A172 (cell line): Measurements from ENCODE around the gene NATD1. TPM values are rescaled to one million over a fixed set of nuclear protein-coding genes. Genes with fewer than 3 reads are reported as not detected.

Source experiments
- DNase-seq: peaks from one replicate; pipeline ENCODE4 v3.0.0-alpha.2; 2015; ENCODE audit warnings: low spot score
- total RNA-seq: library from RNA; depleted of rRNA; stranded (reverse); fragments of >200 nt; shearing (Covaris generic); gene quantifications from 2 replicates; pipeline ENCODE4 v1.2.3, GENCODE V29; 2014

NATD1 gene
- total RNA-seq, 1 experiment from 2014 or later: 1.9 TPM

GRCh38 chr17:21275579-21276263 is 22.5 kb upstream of the NATD1 start:
- DNase-seq: peak; percentile 59

DNA sequence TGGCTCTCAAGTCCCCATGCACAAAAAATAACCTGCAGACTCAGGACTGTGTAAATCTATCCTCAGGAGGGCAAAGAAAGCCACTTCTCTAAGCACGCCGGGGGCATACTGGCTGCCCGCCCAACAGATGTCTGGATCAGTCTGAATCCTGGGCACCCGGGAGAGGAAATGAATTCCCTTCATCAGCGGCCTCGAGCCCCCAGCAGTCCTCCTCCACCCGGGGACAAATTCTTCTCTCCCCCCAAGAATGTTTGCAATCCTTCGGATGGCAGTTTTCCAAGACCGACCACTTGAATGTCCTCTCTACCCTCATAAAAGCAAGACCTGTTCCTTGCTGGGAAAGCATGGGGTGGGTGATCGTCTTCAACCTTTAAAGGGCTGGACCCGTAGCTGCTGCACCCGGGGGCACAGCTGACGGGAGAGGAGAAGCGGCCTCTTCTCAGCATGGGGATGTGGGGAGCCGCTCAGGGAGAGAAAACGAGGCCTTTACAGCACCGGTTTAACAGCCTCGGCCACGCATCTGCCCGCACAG is 21.9 kb upstream of the NATD1 start:
- DNase-seq: no peak

GRCh38 chr17:21272881-21273792 is 19.9 kb upstream of the NATD1 start:
- DNase-seq: no peak

GRCh38 chr17:21272250-21272649 is 19.0 kb upstream of the NATD1 start:
- no peak for DNase-seq

GRCh38 chr17:21271454-21272183 is 18.4 kb upstream of the NATD1 start:
- no peak for DNase-seq

DNA sequence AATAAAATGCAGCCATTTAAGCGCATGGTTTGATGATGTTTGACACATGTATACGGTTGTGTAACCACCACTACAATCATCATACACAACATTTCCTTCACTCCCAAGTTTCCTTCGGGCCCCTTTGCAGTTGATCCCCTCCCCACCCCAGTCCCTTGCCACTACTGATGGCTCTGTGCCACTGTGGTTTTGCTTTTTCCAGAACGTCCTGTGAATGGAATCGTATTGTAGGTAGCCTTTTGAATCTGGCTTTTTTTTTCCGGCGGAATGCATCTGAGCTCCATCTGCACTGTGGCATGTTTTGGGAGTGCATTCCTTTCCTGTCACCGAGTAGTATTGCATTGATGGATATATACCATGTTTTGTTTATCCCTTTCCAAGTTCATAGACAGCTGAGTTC is 16.2 kb upstream of the NATD1 start:
- DNase-seq: no peak

DNA sequence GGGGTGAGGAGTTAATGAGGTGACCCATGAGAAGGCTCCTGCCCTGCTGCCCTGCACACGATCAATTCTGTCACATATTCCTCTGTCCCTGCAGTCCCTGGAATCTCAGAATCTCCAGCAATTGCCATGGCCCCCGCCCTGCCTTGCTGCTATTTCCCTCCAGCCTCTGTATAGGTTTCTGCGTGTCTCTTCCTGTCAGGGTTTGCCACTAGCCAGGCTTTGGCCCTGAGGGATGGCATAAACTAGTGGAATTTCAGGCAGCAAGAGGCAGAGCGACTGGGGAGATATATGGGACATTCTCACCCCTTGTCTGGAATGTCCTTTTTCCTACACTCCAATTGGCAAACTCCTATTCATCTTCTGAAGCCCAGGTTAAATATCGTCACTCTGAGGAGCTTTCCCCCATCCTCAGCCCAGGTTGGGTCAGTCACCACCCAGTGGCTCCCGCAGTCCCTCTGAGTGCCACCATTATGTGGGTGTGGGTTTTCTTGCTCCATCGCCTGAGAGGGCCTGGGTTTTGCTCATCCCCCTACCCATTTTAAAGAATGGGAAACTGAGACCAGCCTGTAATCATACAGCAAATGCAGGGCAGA is 15.5 kb upstream of the NATD1 start:
- no peak for DNase-seq

GRCh38 chr17:21263376-21263775 is 10.2 kb upstream of the NATD1 start:
- DNase-seq: no peak

GRCh38 chr17:21262259-21262993 is 9.2 kb upstream of the NATD1 start:
- DNase-seq: no peak

DNA sequence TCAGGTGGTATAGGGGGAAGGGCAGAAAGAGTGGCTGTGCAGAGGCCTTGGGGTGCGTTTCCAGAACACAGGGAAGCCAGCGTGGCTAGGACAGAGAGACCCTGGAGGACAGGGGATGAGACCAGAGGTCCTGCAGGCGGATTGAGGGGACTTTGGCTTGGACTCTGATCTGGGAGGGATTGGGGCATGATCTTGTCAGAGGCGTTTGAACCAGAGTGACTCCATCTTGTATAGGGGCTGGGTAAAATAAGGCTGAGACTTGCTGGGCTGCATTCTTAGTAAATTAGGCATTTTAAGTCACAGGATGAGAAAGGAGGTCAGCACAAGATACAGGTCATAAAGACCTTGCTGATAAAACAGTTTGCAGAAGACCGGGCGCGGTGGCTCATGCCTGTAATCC is 5.4 kb upstream of the NATD1 start:
- DNase-seq: no peak

DNA sequence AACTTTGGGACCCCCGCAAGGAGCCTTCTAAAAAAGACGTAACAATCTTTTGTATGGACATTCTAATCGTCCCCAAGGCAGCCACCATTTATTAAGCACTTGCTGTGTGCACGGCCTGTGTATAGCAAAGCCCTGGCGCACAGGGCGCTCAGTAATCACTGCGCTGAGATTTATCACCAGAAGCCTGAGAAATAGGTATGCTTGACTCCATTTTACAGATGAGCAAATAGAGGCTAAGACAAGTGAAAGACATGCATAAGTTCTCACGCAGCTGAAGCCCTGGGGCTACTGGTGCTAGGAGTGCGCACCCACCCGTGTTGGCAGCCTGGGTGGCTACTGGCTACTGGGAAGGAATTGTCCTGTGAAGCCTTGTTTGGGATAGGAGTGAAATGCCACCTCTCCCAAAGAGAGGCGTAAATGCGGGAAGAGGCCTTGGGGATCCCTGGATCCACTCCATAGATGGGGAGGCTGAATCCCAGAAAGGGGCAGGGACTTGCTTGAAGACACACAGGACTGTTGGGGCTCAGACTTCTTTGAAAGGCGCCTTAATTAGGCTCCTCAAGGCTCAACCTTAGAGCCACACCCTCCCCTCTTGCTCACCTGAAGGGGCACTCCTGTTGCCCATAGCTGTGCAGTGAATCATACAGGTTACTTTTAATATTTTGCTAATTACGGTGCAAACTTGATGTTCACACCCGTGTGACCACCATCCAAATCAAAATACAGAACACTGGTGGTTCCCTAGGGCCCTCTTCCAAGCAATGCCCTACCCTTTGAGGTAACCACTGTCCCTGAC is 634 bp upstream of the NATD1 start:
- DNase-seq: no peak

DNA sequence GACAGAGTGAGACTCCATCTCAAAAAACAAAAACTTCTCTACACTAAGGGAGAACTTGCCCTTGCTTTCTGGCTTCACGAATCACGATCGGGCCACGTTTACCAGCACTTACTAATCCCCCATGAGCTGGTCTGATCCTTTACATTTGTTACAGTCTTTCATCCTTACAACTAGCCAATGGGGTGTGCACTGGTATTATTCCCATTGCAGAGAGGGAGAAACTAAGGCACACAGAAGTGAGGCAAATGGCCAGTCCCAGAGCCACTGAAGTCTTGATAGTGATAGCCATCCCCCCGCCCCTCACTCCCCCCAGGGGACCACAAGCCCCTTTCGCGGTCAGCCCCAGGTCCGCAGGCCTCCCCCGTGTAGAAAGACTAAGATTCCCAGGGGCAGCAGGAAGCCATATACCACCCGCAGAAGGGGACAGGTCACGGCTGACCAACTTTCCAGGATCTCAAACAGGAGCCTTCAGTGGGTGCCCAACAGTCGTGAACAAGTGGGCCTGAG is 868 bp downstream of the NATD1 start:
- DNase-seq: no peak

DNA sequence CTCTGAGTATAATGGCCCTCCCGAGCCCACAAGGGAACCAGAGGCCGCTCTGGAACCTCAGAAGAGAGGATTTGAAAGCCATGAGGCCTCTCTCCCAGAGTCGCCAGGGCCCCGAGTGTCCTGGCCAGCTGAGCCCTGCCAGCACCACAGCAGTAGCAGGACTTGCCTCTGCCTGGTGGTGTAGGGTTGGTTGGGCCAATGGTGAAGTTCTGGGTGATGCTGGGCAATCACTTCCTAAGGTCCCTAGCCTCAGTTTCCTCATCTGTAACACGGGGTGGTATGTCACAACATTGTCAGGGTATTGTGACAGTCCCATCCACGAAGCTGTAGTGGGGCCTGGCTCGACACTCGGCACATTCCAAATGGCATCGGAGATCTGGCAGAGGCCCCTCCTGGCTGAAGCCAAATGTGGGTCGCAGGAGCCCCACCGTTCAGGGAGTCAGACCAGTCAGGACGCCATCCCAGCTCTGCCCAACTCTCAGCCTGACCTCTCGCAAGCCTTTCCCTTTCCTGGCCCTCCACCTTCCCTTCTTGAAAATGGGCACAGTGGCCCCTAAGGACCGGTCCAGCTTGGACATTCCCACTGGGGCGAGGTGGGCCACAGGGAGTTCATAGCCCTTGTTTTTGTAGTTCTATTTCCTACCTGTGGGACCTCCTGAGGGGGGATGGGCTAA is 1.7 kb downstream of the NATD1 start:
- DNase-seq: no peak

DNA sequence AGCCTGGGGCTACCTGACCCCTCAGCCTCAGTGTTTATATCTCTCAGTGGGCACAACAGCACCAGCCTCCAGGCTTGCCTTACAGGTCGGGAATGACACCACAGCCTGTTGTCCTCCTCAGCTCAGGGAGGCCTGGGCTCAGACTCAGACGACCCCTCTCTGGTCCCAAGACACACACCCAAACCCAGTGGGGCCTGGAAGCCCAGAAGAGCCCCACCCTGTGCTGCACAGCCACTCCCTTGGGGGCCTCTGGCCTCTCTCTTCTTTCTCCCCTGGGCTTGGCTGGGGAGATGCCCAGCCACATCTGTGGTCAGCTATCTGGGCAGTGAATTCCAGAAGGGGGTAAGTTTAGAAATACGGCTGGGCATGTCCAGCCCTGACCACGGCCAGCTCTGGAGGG is 2.4 kb downstream of the NATD1 start:
- no peak for DNase-seq

DNA sequence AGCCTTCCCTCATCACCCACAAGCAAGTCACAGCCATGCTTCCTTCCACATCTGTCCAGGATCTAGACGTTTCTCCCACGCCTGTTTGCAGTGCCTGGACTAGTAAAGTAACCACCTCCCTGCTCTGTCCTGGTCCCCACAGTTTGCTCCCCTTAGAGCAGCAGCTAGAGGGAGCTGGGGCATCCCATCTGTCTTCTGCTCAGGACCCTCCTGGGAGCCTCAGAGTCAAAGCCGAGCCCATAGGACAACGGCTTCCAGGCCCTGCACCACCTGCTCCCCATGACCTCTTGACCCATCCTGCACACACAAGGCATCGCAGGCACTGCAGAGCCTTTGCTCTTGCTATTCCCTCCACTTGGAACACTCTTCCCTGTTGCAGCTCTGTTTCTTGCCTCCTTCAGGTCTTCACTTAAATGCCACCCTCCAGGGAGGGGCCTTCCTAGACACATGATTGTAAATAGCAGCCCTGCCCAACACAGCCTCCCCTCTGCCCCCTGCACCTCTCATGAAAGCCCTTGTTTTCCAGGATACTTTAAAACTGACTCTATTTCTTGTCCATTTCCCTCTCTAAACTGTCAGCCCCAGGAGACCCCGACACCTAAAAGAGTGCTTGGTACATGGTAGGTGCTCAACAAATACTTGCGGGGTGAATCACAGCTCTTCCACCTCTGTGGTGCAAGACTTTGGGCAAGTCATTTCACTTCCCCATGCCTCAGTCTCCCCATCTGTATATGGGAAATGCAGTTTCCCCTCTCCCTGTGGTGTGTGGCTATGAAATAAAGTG is 3.1 kb downstream of the NATD1 start:
- DNase-seq: no peak

- DNase-seq: no peak
Measured at GRCh38 chr17:21249086-21249795, 4.0 kb downstream of the NATD1 start.

- DNase-seq: no peak
Measured at GRCh38 chr17:21248500-21248899, 4.7 kb downstream of the NATD1 start.
